ENCODE measurements around the gene PITPNC1.
A peak's percentile ranks its signal among the peaks of the same experiment; 100 is the strongest.

The PITPNC1 gene

GRCh38 chr17:67434061-67434525, 57.0 kb downstream of the PITPNC1 start:
- no peak for DNase-seq (ENCODE audit: low read depth)

GRCh38 chr17:67435122-67435521, 58.0 kb downstream of the PITPNC1 start:
- DNase-seq (ENCODE audit: low read depth) = no peak

- no peak for DNase-seq (ENCODE audit: low read depth)
These were observed 58.7 kb downstream of the PITPNC1 start for GRCh38 chr17:67435786-67436185.

GRCh38 chr17:67436233-67436632, 59.2 kb downstream of the PITPNC1 start:
- DNase-seq (ENCODE audit: low read depth) = no peak

GRCh38 chr17:67438667-67439066, 61.6 kb downstream of the PITPNC1 start:
- DNase-seq (ENCODE audit: low read depth) = no peak

- no peak for DNase-seq (ENCODE audit: low read depth)
These were observed 62.2 kb downstream of the PITPNC1 start for GRCh38 chr17:67439269-67439668.

GRCh38 chr17:67440277-67441051, 63.4 kb downstream of the PITPNC1 start:
- no peak for DNase-seq (ENCODE audit: low read depth)

- peak; percentile 61 for DNase-seq (ENCODE audit: low read depth)
These were observed 64.2 kb downstream of the PITPNC1 start for GRCh38 chr17:67441052-67441895.

- no peak for DNase-seq (ENCODE audit: low read depth)
These were observed 64.8 kb downstream of the PITPNC1 start for GRCh38 chr17:67441896-67442219.

GRCh38 chr17:67442787-67443624, 65.9 kb downstream of the PITPNC1 start:
- DNase-seq (ENCODE audit: low read depth) = no peak

GRCh38 chr17:67443931-67444595, 67.0 kb downstream of the PITPNC1 start:
- DNase-seq (ENCODE audit: low read depth) = no peak

GRCh38 chr17:67448449-67448848, 71.4 kb downstream of the PITPNC1 start:
- DNase-seq (ENCODE audit: low read depth) = no peak

- no peak for DNase-seq (ENCODE audit: low read depth)
These were observed 72.0 kb downstream of the PITPNC1 start for GRCh38 chr17:67449065-67449464.

GRCh38 chr17:67449845-67450755, 73.0 kb downstream of the PITPNC1 start:
- DNase-seq (ENCODE audit: low read depth) = no peak

GRCh38 chr17:67452681-67453554, 75.8 kb downstream of the PITPNC1 start:
- no peak for DNase-seq (ENCODE audit: low read depth)

GRCh38 chr17:67456103-67456502, 79.0 kb downstream of the PITPNC1 start:
- DNase-seq (ENCODE audit: low read depth) = no peak

- no peak for DNase-seq (ENCODE audit: low read depth)
These were observed 79.8 kb downstream of the PITPNC1 start for GRCh38 chr17:67456889-67457288.

- no peak for DNase-seq (ENCODE audit: low read depth)
These were observed 81.1 kb downstream of the PITPNC1 start for GRCh38 chr17:67458203-67458602.

GRCh38 chr17:67459985-67460384, 82.9 kb downstream of the PITPNC1 start:
- no peak for DNase-seq (ENCODE audit: low read depth)
